NCI-H1417 treated with DMSO at 0.1 percent for 48 hours (cell line): ENCODE data around the gene CAMK1G.
A peak's percentile ranks its signal among the peaks of the same experiment; 100 is the strongest.

Source experiments
- DNase-seq: peaks from one replicate; lab custom pipeline; 2025; lab: John Stamatoyannopoulos, UW

CAMK1G gene

GRCh38 chr1:209583408-209583807 lies at the start of gene CAMK1G:
CAMK1G (plus strand) TSS chr1:209583714; CDS start chr1:209594984, 11,270 bp downstream.
- peak; percentile 38 for DNase-seq

- DNase-seq = no peak
These were observed 48.8 kb upstream of the CAMK1G start for GRCh38 chr1:209534496-209535250.

GRCh38 chr1:209536843-209537242 lies 46.7 kb upstream of the CAMK1G start:
- DNase-seq = no peak

- no peak for DNase-seq
These were observed 46.0 kb upstream of the CAMK1G start for GRCh38 chr1:209537336-209538114.

GRCh38 chr1:209539576-209539975 lies 43.9 kb upstream of the CAMK1G start:
- no peak for DNase-seq

- no peak for DNase-seq
These were observed 40.9 kb upstream of the CAMK1G start for GRCh38 chr1:209542585-209542984.

- DNase-seq = no peak
These were observed 39.4 kb upstream of the CAMK1G start for GRCh38 chr1:209544098-209544497.

- no peak for DNase-seq
These were observed 38.1 kb upstream of the CAMK1G start for GRCh38 chr1:209545423-209545822.

GRCh38 chr1:209546390-209547085 lies 37.0 kb upstream of the CAMK1G start:
- DNase-seq = no peak

GRCh38 chr1:209547626-209548025 lies 35.9 kb upstream of the CAMK1G start:
- no peak for DNase-seq

GRCh38 chr1:209549443-209550205 lies 33.9 kb upstream of the CAMK1G start:
- DNase-seq = peak; percentile 34

GRCh38 chr1:209550519-209550918 lies 33.0 kb upstream of the CAMK1G start:
- DNase-seq = no peak

- no peak for DNase-seq
These were observed 30.9 kb upstream of the CAMK1G start for GRCh38 chr1:209552406-209553264.

GRCh38 chr1:209554761-209555611 lies 28.5 kb upstream of the CAMK1G start:
- DNase-seq = no peak

GRCh38 chr1:209556162-209556690 lies 27.3 kb upstream of the CAMK1G start:
- DNase-seq = no peak

GRCh38 chr1:209557221-209557620 lies 26.3 kb upstream of the CAMK1G start:
- no peak for DNase-seq

GRCh38 chr1:209560529-209560928 lies 23.0 kb upstream of the CAMK1G start:
- no peak for DNase-seq

- DNase-seq = no peak
These were observed 22.6 kb upstream of the CAMK1G start for GRCh38 chr1:209560952-209561351.

- no peak for DNase-seq
These were observed 22.0 kb upstream of the CAMK1G start for GRCh38 chr1:209561532-209561931.

- DNase-seq = no peak
These were observed 18.7 kb upstream of the CAMK1G start for GRCh38 chr1:209564849-209565248.
